A549 (cell line): ENCODE measurements around the gene SLAMF8. TPM values are rescaled to one million over a fixed set of nuclear protein-coding genes. Genes with fewer than 3 reads are reported as not detected.

Source experiments
- ATAC-seq, 2 experiments: fragments of 200-7000 bp in 1 of 2; fragments of >200 bp in 1 of 2; cut with Nextera tagmentation in 1 of 2; cut with Tn5 transposase in 1 of 2; 3 replicates each; pipeline versions ENCODE4 v1.8.0 to v1.9.1; 2018 to 2020; ENCODE audit warnings: mild to moderate bottlenecking in 1 of 2, moderate library complexity in 1 of 2
- CTCF ChIA-PET: fragments of 300-600 bp; sonication (Branson Sonifier 250); formaldehyde crosslinking; extraction: SDS; loops from one replicate; lab custom pipeline; 2021; ENCODE audit warnings: antibody characterized with exemption, inconsistent platforms; lab: Yijun Ruan, JAX
- POLR2A ChIA-PET: fragments of 350-600 bp; formaldehyde crosslinking; extraction: SDS; loops from one replicate; lab custom pipeline; 2021; ENCODE audit warnings: antibody characterized with exemption, inconsistent platforms; lab: Yijun Ruan, JAX
- DNase-seq, 2 experiments: peaks; one replicate each; pipeline versions ENCODE4 v3.0.0 to v3.0.0-alpha.2; 2011 to 2016; ENCODE audit warnings: low read depth in 1 of 2, low spot score in 1 of 2
- FAIRE-seq: peaks from 2 replicates; lab custom pipeline; 2011; peaks lifted over from hg19 to GRCh38; lab: Jason Lieb, UNC
- H3K27ac ChIP-seq, 2 experiments: fragments of >200 bp; sonication (Bioruptor Twin); formaldehyde crosslinking; 3 replicates each; pipeline ENCODE4 v1.5.1; 2016 to 2017
- H3K4me1 ChIP-seq: fragments of >200 bp; sonication (Bioruptor Twin); formaldehyde crosslinking; 3 replicates; pipeline ENCODE4 v1.6.1; 2016
- H3K4me2 ChIP-seq: fragments of >200 bp; sonication (Bioruptor Twin); formaldehyde crosslinking; 3 replicates; pipeline ENCODE4 v1.6.1; 2016
- H3K4me3 ChIP-seq: fragments of >200 bp; sonication (Bioruptor Twin); formaldehyde crosslinking; 3 replicates; pipeline ENCODE4 v1.5.1; 2016
- H3K9me3 ChIP-seq: fragments of >200 bp; sonication (Bioruptor Twin); formaldehyde crosslinking; 3 replicates; pipeline ENCODE4 v1.6.1; 2016
- BHLHE40 ChIP-seq: IDR thresholded peaks from 2 replicates; pipeline ENCODE4 v1.6.1; 2012; ENCODE audit warnings: low read depth, low read length, inconsistent platforms
- CBX2 ChIP-seq: fragments of 200-600 bp; sonication (generic); IDR thresholded peaks from 2 replicates; pipeline ENCODE4 v1.6.1; 2016; ENCODE audit warnings: low read depth, mild to moderate bottlenecking, borderline replicate concordance
- CEBPB ChIP-seq, 2 experiments: fragments of >200 bp in 1 of 2; sonication (Bioruptor Twin) in 1 of 2; formaldehyde crosslinking in 1 of 2; IDR thresholded peaks; 2 replicates each; pipeline ENCODE4 v1.6.1; 2012 to 2016
- CHD4 ChIP-seq: fragments of 200-600 bp; sonication (generic); IDR thresholded peaks from 2 replicates; pipeline ENCODE4 v1.6.1; 2016; ENCODE audit warnings: antibody characterized with exemption, mild to moderate bottlenecking, borderline replicate concordance
- EHF ChIP-seq: fragments of 250-450 bp; sonication (Bioruptor Pico); IDR thresholded peaks from 2 replicates; pipeline ENCODE4 v1.5.0; 2020; ENCODE audit warnings: mild to moderate bottlenecking
- EHMT2 ChIP-seq: fragments of 200-600 bp; sonication (generic); IDR thresholded peaks from 2 replicates; pipeline ENCODE4 v1.6.1; 2016; ENCODE audit warnings: antibody characterized with exemption, low read depth, mild to moderate bottlenecking, moderate library complexity
- ELK1 ChIP-seq: fragments of 150-350 bp; IDR thresholded peaks from 2 replicates; pipeline ENCODE4 v1.6.1; 2014; ENCODE audit warnings: low read depth, mild to moderate bottlenecking, low read length
- FOSL2 ChIP-seq, 2 experiments: fragments of 450-650 bp in 1 of 2; fragments of >200 bp in 1 of 2; sonication (Bioruptor Twin) in 1 of 2; formaldehyde crosslinking; IDR thresholded peaks; 2 replicates each; pipeline versions ENCODE4 v1.5.0 to v1.6.1; 2016 to 2020; ENCODE audit warnings: mild to moderate bottlenecking in 1 of 2, moderate library complexity in 1 of 2
- GATA3 ChIP-seq: IDR thresholded peaks from 2 replicates; pipeline ENCODE4 v1.6.1; 2012; ENCODE audit warnings: borderline replicate concordance
- HDAC2 ChIP-seq: fragments of 200-600 bp; sonication (generic); IDR thresholded peaks from 2 replicates; pipeline ENCODE4 v1.6.1; 2016
- HES2 ChIP-seq: fragments of >200 bp; sonication (Bioruptor Twin); formaldehyde crosslinking; IDR thresholded peaks from 2 replicates; pipeline ENCODE4 v1.6.1; 2016
- HOXB13 ChIP-seq: fragments of 250-450 bp; sonication (Bioruptor Pico); IDR thresholded peaks from 2 replicates; pipeline ENCODE4 v1.5.0; 2020; ENCODE audit warnings: low read depth, mild to moderate bottlenecking, moderate library complexity
- JUNB ChIP-seq: fragments of >200 bp; sonication (Bioruptor Twin); formaldehyde crosslinking; IDR thresholded peaks from 2 replicates; pipeline ENCODE4 v1.6.1; 2016
- MAFK ChIP-seq: fragments of 450-650 bp; IDR thresholded peaks from 2 replicates; pipeline ENCODE4 v1.6.1; 2014; ENCODE audit not compliant: partially characterized antibody
- MYC ChIP-seq: IDR thresholded peaks from 2 replicates; pipeline ENCODE4 v1.6.1; 2012; ENCODE audit warnings: mild to moderate bottlenecking, inconsistent platforms, low read length, improper control_type of control experiment, borderline replicate concordance
- NPAS2 ChIP-seq: fragments of 250-450 bp; sonication (Bioruptor Pico); IDR thresholded peaks from 2 replicates; pipeline ENCODE4 v1.8.0; 2022; ENCODE audit warnings: mild to moderate bottlenecking, moderate library complexity, borderline replicate concordance
- NR3C1 ChIP-seq: fragments of >200 bp; sonication (Bioruptor Twin); formaldehyde crosslinking; IDR thresholded peaks from 3 replicates; pipeline ENCODE4 v1.6.1; 2017
- PBX3 ChIP-seq: IDR thresholded peaks from 2 replicates; pipeline ENCODE4 v1.6.1; 2012
- POLR2AphosphoS2 ChIP-seq: conservative IDR thresholded peaks from 2 replicates; pipeline ENCODE4 v1.6.1; 2012; ENCODE audit warnings: low read length, improper control_type of control experiment, inconsistent platforms
- RCOR1 ChIP-seq: fragments of 150-350 bp; IDR thresholded peaks from 2 replicates; pipeline ENCODE4 v1.6.1; 2014; ENCODE audit warnings: antibody characterized with exemption, low read length, low read depth
- RFX5 ChIP-seq: fragments of 450-650 bp; IDR thresholded peaks from 2 replicates; pipeline ENCODE4 v1.7.1; 2014; ENCODE audit warnings: antibody characterized with exemption, mild to moderate bottlenecking, moderate library complexity
- TFCP2L1 ChIP-seq: fragments of 250-450 bp; sonication (Bioruptor Pico); IDR thresholded peaks from 2 replicates; pipeline ENCODE4 v1.5.0; 2021; ENCODE audit warnings: mild to moderate bottlenecking
- TP53 ChIP-seq: fragments of 250-450 bp; sonication (Bioruptor Pico); IDR thresholded peaks from 2 replicates; pipeline ENCODE4 v1.5.0; 2021; ENCODE audit warnings: mild to moderate bottlenecking, moderate library complexity
- ZC3H11A ChIP-seq: fragments of 450-650 bp; IDR thresholded peaks from 2 replicates; pipeline ENCODE4 v1.6.1; 2014; ENCODE audit warnings: antibody characterized with exemption, mild to moderate bottlenecking
- ZSCAN20 ChIP-seq: fragments of 250-450 bp; sonication (Bioruptor Pico); IDR thresholded peaks from 2 replicates; pipeline ENCODE4 v1.8.0; 2022; ENCODE audit warnings: mild to moderate bottlenecking, moderate library complexity
- WGBS: methylation state at CpG from one replicate; pipeline ENCODE4 v1.1.6; 2017; ENCODE audit errors: missing lambda C conversion rate; 5-methylcytosine and 5-hydroxymethylcytosine counted together
- polyA plus RNA-seq, 4 experiments: library from polyadenylated mRNA; depleted of rRNA in 3 of 4; stranded (reverse); fragments of >200 nt; fragmentation: RNase III in 1 of 4; extraction: RNeasy Plus Mini Kit Qiagen cat#74134 plus additional on column Dnase treatment in 1 of 4; gene quantifications; 2 replicates in 3 of 4; 3 replicates in 1 of 4; pipeline ENCODE4 v1.2.3, GENCODE V29; 2011 to 2017

The SLAMF8 gene
- polyA plus RNA-seq, 2 of the 4 experiments (the other 2 are of a cell fraction) = not detected

GRCh38 chr1:159866905-159867663 is 40.4 kb downstream of the SLAMF8 start:
- 80% methylated on average over 14 of the region's 14 CpGs for WGBS

GRCh38 chr1:159867664-159868026 is 41.0 kb downstream of the SLAMF8 start:
- no peak for DNase-seq

More at GRCh38 chr1:159866905-159867663, 40.4 kb downstream of the SLAMF8 start:
- Histone ChIP-seq H3K27ac (no peak overlapping the region), H3K9me3 (no peaks in the 10 kb centered on the region), H3K4me1 (0 out of 3 replicates have a peak, but pooled peaks cover 3% of the 10 kb centered on the region), H3K4me2 (no peak overlapping the region), H3K4me3 (no peak overlapping the region)
- no peak for FAIRE-seq
- no peak for TF ChIP-seq RFX5
- no peak for TF ChIP-seq ZSCAN20
- TF ChIP-seq NPAS2 = no peak
- TF ChIP-seq HOXB13 (CRISPR knock-in tag) = no peak
- no peak for TF ChIP-seq ZC3H11A
- TF ChIP-seq EHF (CRISPR knock-in tag) = no peak
- no peak for TF ChIP-seq FOSL2 (IDR thresholded peaks at IDR 0.05)
- no peak for TF ChIP-seq FOSL2 (CRISPR knock-in tag; IDR thresholded peaks at IDR 0.05)
- no peak for TF ChIP-seq NR3C1
- TF ChIP-seq GATA3 = no peak
- TF ChIP-seq RCOR1 = no peak
- TF ChIP-seq JUNB = no peak
- TF ChIP-seq POLR2AphosphoS2 = no peak
- no peak for TF ChIP-seq PBX3
- TF ChIP-seq BHLHE40 = no peak
- TF ChIP-seq TFCP2L1 (CRISPR knock-in tag) = no peak
- TF ChIP-seq MYC = no peak
- ChIA-PET POLR2A (no interaction called here), CTCF (interaction anchor here (1.0 to 2.6 kb wide), 4 partner anchors 9 to 69 kb away, joined by 3 to 8 read pairs (median 4); no protein-coding TSS in a partner anchor)
- no peak for ATAC-seq
- no peak for DNase-seq

More at GRCh38 chr1:159867664-159868026, 41.0 kb downstream of the SLAMF8 start:
- TF ChIP-seq CHD4 (no peak), ZSCAN20 (no peak), POLR2AphosphoS2 (no peak), MAFK (no peak), CBX2 (no peak), TP53 (CRISPR knock-in tag) (no peak), CEBPB (IDR thresholded peaks at IDR 0.05) (no peak), MYC (no peak), EHMT2 (no peak), ELK1 (no peak), HES2 (no peak), JUNB (no peak), ZC3H11A (no peak), HDAC2 (no peak), HOXB13 (CRISPR knock-in tag) (no peak)
- Histone ChIP-seq H3K4me1 (0 out of 3 replicates have a peak, but pooled peaks cover 3% of the 10 kb centered on the region), H3K4me3 (no peak overlapping the region), H3K27ac (no peak overlapping the region), H3K4me2 (no peak overlapping the region), H3K9me3 (no peaks in the 10 kb centered on the region)
- ChIA-PET POLR2A (no interaction called here), CTCF (interaction anchor here (1.4 to 2.6 kb wide), 3 partner anchors 10 to 69 kb away, joined by 3 to 8 read pairs (median 5); no protein-coding TSS in a partner anchor)
- no peak for FAIRE-seq
- ATAC-seq = peak in 1 of 2 experiments; percentile 28; a peak in 2 of 6 replicates
- WGBS = 63% methylated on average over 6 of the region's 9 CpGs
